ENCODE measurements around the gene ADK.

DNA sequence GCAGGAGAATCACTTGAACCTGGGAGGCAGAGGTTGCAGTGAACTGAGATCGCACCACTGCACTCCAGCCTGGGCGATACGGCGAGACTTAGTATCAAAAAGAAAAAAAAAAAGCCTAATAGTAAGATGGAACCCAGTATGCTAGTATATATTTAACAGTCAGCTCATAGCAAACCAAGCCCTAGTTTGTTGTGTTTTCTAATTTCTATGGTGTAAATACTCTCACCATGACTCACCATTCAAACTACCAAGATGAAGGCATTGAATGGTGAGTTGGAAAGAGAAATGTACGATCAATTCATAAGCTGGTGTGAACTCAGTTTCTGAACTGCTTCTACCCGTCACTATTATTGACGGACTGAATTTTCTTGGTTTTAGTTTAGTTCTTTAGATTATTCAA, 501.6 kb downstream of the ADK start:
- TF ChIP-seq, protein P1, sequence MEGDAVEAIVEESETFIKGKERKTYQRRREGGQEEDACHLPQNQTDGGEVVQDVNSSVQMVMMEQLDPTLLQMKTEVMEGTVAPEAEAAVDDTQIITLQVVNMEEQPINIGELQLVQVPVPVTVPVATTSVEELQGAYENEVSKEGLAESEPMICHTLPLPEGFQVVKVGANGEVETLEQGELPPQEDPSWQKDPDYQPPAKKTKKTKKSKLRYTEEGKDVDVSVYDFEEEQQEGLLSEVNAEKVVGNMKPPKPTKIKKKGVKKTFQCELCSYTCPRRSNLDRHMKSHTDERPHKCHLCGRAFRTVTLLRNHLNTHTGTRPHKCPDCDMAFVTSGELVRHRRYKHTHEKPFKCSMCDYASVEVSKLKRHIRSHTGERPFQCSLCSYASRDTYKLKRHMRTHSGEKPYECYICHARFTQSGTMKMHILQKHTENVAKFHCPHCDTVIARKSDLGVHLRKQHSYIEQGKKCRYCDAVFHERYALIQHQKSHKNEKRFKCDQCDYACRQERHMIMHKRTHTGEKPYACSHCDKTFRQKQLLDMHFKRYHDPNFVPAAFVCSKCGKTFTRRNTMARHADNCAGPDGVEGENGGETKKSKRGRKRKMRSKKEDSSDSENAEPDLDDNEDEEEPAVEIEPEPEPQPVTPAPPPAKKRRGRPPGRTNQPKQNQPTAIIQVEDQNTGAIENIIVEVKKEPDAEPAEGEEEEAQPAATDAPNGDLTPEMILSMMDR (IDR thresholded peaks at IDR 0.05), result no peak
- TF ChIP-seq POLR2A (IDR thresholded peaks at IDR 0.05), result no peak

Data from right lobe of liver (tissue), 4 donors.